ENCODE results near the gene NSMF. TPM values are rescaled to one million over a fixed set of nuclear protein-coding genes. Genes with fewer than 3 reads are reported as not detected.

NSMF gene
- total and polyA plus RNA-seq, 10 of the 15 experiments (the other 5 are each of a cell fraction or from before 2014, with no cell fraction given) = 0.13 to 44.3 (median 13.4) TPM

GRCh38 chr9:137435381-137435891, 23.7 kb downstream of the NSMF start:
- WGBS (ENCODE audit: insufficient coverage, insufficient replicate concordance, low lambda C conversion rate, missing lambda C conversion rate) = 56% methylated on average over 20 of the region's 20 CpGs
- CTCF ChIA-PET = no interaction called here
- SMC1A ChIA-PET (ENCODE audit: uncharacterized antibody, unreplicated experiment) = no interaction called here
- in situ Hi-C loops (cut with MboI) (no loop called here), intact Hi-C loops (cut with micrococcal nuclease; ENCODE audit: unreplicated experiment) (no loop called here)
- no peak for FAIRE-seq
- BruUV-seq (replicated peaks) = no TSS peak
- H4K20me1 ChIP-seq (ENCODE audit: control insufficient read depth, insufficient read depth) = no peaks in the 10 kb centered on the region
- H3K9ac ChIP-seq (ENCODE audit: control insufficient read depth, insufficient read depth, low read length) = no peak overlapping the region
- POLR2A ChIA-PET = no interaction called here
- no peak overlapping the region for H3K4me2 ChIP-seq (ENCODE audit: control insufficient read depth, insufficient read depth)
- H3K79me2 ChIP-seq (ENCODE audit: control insufficient read depth, insufficient read depth, low read length) = no peaks in the 10 kb centered on the region
- H3K9me3 ChIP-seq (replicated peaks; ENCODE audit: control insufficient read depth, insufficient read depth, low read length) = no peaks in the 10 kb centered on the region
- TF ChIP-seq CBFB (IDR thresholded peaks at IDR 0.05; ENCODE audit: low read depth) (no peak), MAX (IDR thresholded peaks at IDR 0.05; ENCODE audit: low read depth, low read length) (no peak), ATF3 (IDR thresholded peaks at IDR 0.05; ENCODE audit: borderline replicate concordance, extremely low read depth, low read depth, low read length) (no peak), PML (IDR thresholded peaks at IDR 0.05; ENCODE audit: low read length) (no peak), YBX1 (IDR thresholded peaks at IDR 0.05) (no peak), SPI1 (IDR thresholded peaks at IDR 0.05; ENCODE audit: borderline replicate concordance, insufficient read depth, low read depth, low read length) (no peak), SMARCA5 (IDR thresholded peaks at IDR 0.05) (no peak), TCF7 (IDR thresholded peaks at IDR 0.05; ENCODE audit: borderline replicate concordance) (no peak)
- TF ChIP-seq, protein P1, sequence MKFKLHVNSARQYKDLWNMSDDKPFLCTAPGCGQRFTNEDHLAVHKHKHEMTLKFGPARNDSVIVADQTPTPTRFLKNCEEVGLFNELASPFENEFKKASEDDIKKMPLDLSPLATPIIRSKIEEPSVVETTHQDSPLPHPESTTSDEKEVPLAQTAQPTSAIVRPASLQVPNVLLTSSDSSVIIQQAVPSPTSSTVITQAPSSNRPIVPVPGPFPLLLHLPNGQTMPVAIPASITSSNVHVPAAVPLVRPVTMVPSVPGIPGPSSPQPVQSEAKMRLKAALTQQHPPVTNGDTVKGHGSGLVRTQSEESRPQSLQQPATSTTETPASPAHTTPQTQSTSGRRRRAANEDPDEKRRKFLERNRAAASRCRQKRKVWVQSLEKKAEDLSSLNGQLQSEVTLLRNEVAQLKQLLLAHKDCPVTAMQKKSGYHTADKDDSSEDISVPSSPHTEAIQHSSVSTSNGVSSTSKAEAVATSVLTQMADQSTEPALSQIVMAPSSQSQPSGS (IDR thresholded peaks at IDR 0.05; ENCODE audit: low read length) = no peak
- TF ChIP-seq, protein P2, sequence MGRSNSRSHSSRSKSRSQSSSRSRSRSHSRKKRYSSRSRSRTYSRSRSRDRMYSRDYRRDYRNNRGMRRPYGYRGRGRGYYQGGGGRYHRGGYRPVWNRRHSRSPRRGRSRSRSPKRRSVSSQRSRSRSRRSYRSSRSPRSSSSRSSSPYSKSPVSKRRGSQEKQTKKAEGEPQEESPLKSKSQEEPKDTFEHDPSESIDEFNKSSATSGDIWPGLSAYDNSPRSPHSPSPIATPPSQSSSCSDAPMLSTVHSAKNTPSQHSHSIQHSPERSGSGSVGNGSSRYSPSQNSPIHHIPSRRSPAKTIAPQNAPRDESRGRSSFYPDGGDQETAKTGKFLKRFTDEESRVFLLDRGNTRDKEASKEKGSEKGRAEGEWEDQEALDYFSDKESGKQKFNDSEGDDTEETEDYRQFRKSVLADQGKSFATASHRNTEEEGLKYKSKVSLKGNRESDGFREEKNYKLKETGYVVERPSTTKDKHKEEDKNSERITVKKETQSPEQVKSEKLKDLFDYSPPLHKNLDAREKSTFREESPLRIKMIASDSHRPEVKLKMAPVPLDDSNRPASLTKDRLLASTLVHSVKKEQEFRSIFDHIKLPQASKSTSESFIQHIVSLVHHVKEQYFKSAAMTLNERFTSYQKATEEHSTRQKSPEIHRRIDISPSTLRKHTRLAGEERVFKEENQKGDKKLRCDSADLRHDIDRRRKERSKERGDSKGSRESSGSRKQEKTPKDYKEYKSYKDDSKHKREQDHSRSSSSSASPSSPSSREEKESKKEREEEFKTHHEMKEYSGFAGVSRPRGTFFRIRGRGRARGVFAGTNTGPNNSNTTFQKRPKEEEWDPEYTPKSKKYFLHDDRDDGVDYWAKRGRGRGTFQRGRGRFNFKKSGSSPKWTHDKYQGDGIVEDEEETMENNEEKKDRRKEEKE (IDR thresholded peaks at IDR 0.05) = no peak
- RAD21 ChIA-PET (ENCODE audit: unreplicated experiment) = no interaction called here
- H3K4me3 ChIP-seq = no peak overlapping the region
- no peak for ATAC-seq
- H2AFZ ChIP-seq (ENCODE audit: control insufficient read depth, low read depth, low read length) = no peak overlapping the region
- no peaks in the 10 kb centered on the region for H3K36me3 ChIP-seq (ENCODE audit: control insufficient read depth in 2 of 2, insufficient read depth in 2 of 2, low read length in 1 of 2)
- DNase-seq (ENCODE audit: low read depth, low spot score) = no peak
- 0 out of 2 replicates have a peak, but pooled peaks cover 2% of the 10 kb centered on the region for H3K4me1 ChIP-seq (ENCODE audit: control insufficient read depth, insufficient read depth, low read length)
- no peaks in the 10 kb centered on the region for H3K27me3 ChIP-seq (replicated peaks in 1 of 2; ENCODE audit: control insufficient read depth in 2 of 2, insufficient read depth in 2 of 2, low read length in 1 of 2)
- no peak overlapping the region for H3K27ac ChIP-seq (ENCODE audit: control insufficient read depth, insufficient read depth)
